Endodermal cell (in vitro differentiated cells): ENCODE results near the gene SOCS7. TPM values are rescaled to one million over a fixed set of nuclear protein-coding genes. Genes with fewer than 3 reads are reported as not detected.

Experiments
- DNase-seq: peaks from one replicate; pipeline ENCODE4 v3.0.0-alpha.2; 2017
- H3K27ac ChIP-seq: 2 replicates; pipeline ENCODE4 v1.5.1; 2013; ENCODE audit warnings: mild to moderate bottlenecking, low read depth, low read length, moderate library complexity
- H3K27me3 ChIP-seq: 2 replicates; pipeline ENCODE4 v1.6.1; 2013; ENCODE audit warnings: mild to moderate bottlenecking, low read length, moderate library complexity; ENCODE audit not compliant: insufficient read depth, control insufficient read depth, poor library complexity, severe bottlenecking
- H3K36me3 ChIP-seq: 2 replicates; pipeline ENCODE4 v1.7.0; 2013; ENCODE audit warnings: mild to moderate bottlenecking, low read length, moderate library complexity; ENCODE audit not compliant: control insufficient read depth, insufficient read depth
- H3K4me1 ChIP-seq: one replicate; pipeline ENCODE4 v1.7.0; 2013; ENCODE audit warnings: low read length; ENCODE audit not compliant: control insufficient read depth, insufficient read depth
- H3K4me3 ChIP-seq: 2 replicates; pipeline ENCODE4 v1.5.1; 2013; ENCODE audit warnings: mild to moderate bottlenecking, low read length, moderate library complexity
- H3K9ac ChIP-seq: 2 replicates; pipeline ENCODE4 v1.6.1; 2013; ENCODE audit warnings: mild to moderate bottlenecking, low read length, moderate library complexity; ENCODE audit not compliant: poor library complexity, severe bottlenecking; ENCODE audit errors: extremely low read depth
- H3K9me3 ChIP-seq: 2 replicates; pipeline ENCODE4 v1.6.1; 2013; ENCODE audit warnings: mild to moderate bottlenecking, low read length, moderate library complexity; ENCODE audit not compliant: control insufficient read depth
- H3K27ac Mint-ChIP-seq: 2 replicates; pipeline ENCODE4 v1.8.0; 2020; ENCODE audit warnings: mixed read lengths
- H3K27me3 Mint-ChIP-seq: 2 replicates; pipeline ENCODE4 v1.8.0; 2021; ENCODE audit warnings: mild to moderate bottlenecking, mixed read lengths; ENCODE audit not compliant: insufficient read depth
- H3K36me3 Mint-ChIP-seq: 2 replicates; pipeline ENCODE4 v1.8.0; 2020; ENCODE audit warnings: low read depth, mixed read lengths
- H3K4me1 Mint-ChIP-seq: 2 replicates; pipeline ENCODE4 v1.8.0; 2020; ENCODE audit warnings: mixed read lengths
- H3K4me3 Mint-ChIP-seq: 2 replicates; pipeline ENCODE4 v1.8.0; 2020; ENCODE audit warnings: mild to moderate bottlenecking, moderate library complexity, mixed read lengths
- H3K9me3 Mint-ChIP-seq: 2 replicates; pipeline ENCODE4 v1.8.0; 2020; ENCODE audit warnings: mild to moderate bottlenecking, mixed read lengths
- WGBS, 2 experiments: methylation state at CpG; one replicate each; pipeline versions ENCODE4 v1.1.5 to v1.1.7; 2013; ENCODE audit warnings: missing lambda C conversion rate in 2 of 2, mixed read lengths in 1 of 2; ENCODE audit not compliant: insufficient coverage in 1 of 2, insufficient read length in 1 of 2; 5-methylcytosine and 5-hydroxymethylcytosine counted together
- total RNA-seq, 2 donors: library from RNA; stranded (reverse); fragmentation: NEBNext Ultra II Directional in 1 of 2; extraction: Animal tissue kit (Norgen Biotek cat#: 25700) in 1 of 2; gene quantifications; 2 replicates in 1 of 2; 3 replicates in 1 of 2; pipeline ENCODE4 v1.2.1, GENCODE V29; 2021
- TF ChIP-seq, protein P1 (sequence below): fragments of 200-600 bp; sonication (generic); conservative IDR thresholded peaks from 2 replicates; pipeline ENCODE4 v1.5.0; 2021; ENCODE audit warnings: antibody characterized with exemption, mild to moderate bottlenecking

Gene SOCS7
- total RNA-seq, 2 donors from 2014 or later, result 24.4 to 28.1 TPM

DNA sequence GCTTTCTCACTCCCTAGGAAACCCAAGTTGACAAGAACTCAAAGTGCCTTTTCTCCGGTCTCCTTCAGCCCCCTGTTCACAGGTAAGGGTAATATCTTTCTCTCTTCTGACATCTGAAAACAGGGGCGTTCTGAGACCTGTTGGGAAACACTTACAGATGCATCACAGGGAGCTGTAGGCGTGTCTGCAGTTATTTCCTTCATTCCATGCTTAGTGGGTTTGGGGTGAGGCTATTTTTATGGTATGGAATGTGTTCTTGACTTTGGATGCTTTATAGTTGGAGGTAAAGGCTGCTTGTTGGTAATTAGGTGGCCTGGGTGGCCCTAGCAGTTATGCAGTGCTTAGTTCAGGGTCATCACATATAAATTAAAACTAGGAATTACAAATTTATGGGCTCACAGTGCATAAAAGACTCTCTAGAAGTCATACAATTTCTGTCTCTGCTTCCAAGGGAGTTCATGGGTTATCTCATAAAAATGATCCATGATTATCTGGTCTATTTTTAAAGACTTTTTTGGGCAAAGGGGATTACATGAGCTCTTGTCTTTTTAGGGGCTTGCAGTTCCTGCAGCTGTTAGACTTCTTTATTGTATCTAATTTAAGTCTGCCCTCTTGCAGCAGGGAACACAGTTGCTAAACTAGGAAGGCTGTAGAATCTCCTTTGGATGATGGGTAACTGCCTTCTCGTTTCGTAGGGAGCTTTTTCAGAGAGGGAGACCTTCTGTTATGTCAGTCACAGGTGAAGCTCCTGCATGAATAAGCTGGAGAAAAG is 10.2 kb downstream of the SOCS7 start:
- Histone ChIP-seq H3K9me3 (no peaks in the 10 kb centered on the region), H3K9ac (no peak overlapping the region), H3K27me3 (no peaks in the 10 kb centered on the region), H3K4me3 (no peak overlapping the region), H3K27ac (no peak overlapping the region), H3K36me3 (peaks cover 14% of the 10 kb centered on the region), H3K4me1 (no peaks in the 10 kb centered on the region)
- WGBS, 2 experiments, result 88 to 94% methylated on average over 3 to 5 of the region's 5 CpGs
- TF ChIP-seq, protein P1, sequence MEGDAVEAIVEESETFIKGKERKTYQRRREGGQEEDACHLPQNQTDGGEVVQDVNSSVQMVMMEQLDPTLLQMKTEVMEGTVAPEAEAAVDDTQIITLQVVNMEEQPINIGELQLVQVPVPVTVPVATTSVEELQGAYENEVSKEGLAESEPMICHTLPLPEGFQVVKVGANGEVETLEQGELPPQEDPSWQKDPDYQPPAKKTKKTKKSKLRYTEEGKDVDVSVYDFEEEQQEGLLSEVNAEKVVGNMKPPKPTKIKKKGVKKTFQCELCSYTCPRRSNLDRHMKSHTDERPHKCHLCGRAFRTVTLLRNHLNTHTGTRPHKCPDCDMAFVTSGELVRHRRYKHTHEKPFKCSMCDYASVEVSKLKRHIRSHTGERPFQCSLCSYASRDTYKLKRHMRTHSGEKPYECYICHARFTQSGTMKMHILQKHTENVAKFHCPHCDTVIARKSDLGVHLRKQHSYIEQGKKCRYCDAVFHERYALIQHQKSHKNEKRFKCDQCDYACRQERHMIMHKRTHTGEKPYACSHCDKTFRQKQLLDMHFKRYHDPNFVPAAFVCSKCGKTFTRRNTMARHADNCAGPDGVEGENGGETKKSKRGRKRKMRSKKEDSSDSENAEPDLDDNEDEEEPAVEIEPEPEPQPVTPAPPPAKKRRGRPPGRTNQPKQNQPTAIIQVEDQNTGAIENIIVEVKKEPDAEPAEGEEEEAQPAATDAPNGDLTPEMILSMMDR, result no peak
- H3K36me3 Mint-ChIP-seq, result peaks cover 21% of the 10 kb centered on the region
- peak overlapping the region; percentile 41 for H3K27ac Mint-ChIP-seq
- peaks cover 21% of the 10 kb centered on the region for H3K4me1 Mint-ChIP-seq
- no peak overlapping the region for H3K4me3 Mint-ChIP-seq
- DNase-seq, result no peak
- H3K27me3 Mint-ChIP-seq, result no peaks in the 10 kb centered on the region
- no peaks in the 10 kb centered on the region for H3K9me3 Mint-ChIP-seq

DNA sequence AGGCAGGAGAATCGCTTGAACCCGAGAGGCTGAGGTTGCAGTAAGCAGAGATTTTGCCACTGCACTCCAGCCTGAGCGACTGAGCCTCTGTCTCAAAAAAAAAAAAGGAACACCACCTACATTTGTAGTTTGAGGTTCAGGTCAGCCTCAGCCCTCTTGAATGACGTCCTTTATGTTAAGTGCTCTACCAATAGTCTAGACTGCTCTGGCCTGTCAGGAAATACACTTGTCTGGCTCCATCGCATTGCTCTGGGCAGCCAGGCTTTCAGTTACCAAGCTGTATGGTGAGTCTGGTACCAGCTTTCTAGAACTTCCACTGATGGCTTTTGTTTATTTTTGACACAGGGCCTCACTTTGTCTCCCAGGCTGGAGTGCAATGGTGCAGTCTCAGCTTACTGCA is 11.4 kb downstream of the SOCS7 start:
- no peak overlapping the region for H3K4me3 Mint-ChIP-seq
- no peak overlapping the region for H3K4me3 ChIP-seq
- no peak for DNase-seq
- TF ChIP-seq, protein P1, result no peak
- H3K4me1 Mint-ChIP-seq, result peaks cover 16% of the 10 kb centered on the region
- H3K27me3 Mint-ChIP-seq, result no peaks in the 10 kb centered on the region
- H3K27ac Mint-ChIP-seq, result no peak overlapping the region
- WGBS, 2 experiments, result 97 to 99% methylated on average over 5 of the region's 5 CpGs
- H3K9me3 Mint-ChIP-seq, result no peaks in the 10 kb centered on the region
- no peaks in the 10 kb centered on the region for H3K27me3 ChIP-seq
- H3K36me3 Mint-ChIP-seq, result peaks cover 26% of the 10 kb centered on the region
- peaks cover 19% of the 10 kb centered on the region for H3K36me3 ChIP-seq
- H3K27ac ChIP-seq, result no peak overlapping the region
- no peaks in the 10 kb centered on the region for H3K4me1 ChIP-seq
- H3K9me3 ChIP-seq, result no peaks in the 10 kb centered on the region
- H3K9ac ChIP-seq, result no peak overlapping the region

DNA sequence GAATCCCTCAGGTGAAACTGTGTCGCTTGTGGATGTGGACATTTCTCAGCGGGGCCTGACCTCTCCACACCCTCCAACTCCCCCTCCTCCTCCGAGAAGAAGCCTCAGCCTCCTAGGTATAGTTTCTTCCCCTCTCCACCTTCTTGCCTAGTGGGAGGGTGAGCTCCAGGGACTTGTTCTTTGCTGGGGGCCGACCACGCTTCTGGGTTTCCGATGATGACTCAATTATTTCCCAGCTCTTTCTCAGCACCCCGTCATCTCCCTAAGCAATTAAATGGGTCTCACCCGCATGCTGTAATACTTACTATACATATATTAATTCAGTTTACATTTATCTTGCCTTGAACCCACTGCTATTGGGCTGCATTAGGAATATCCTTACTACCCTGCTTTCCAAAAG is 13.1 kb downstream of the SOCS7 start:
- no peak for DNase-seq
- H3K4me1 Mint-ChIP-seq, result peaks cover 6% of the 10 kb centered on the region
- H3K9me3 Mint-ChIP-seq, result no peaks in the 10 kb centered on the region
- Histone ChIP-seq H3K4me3 (no peak overlapping the region), H3K9me3 (no peaks in the 10 kb centered on the region), H3K9ac (no peak overlapping the region), H3K4me1 (no peaks in the 10 kb centered on the region), H3K36me3 (peaks cover 27% of the 10 kb centered on the region), H3K27me3 (no peaks in the 10 kb centered on the region), H3K27ac (no peak overlapping the region)
- TF ChIP-seq, protein P1, result no peak
- 89 to 96% methylated on average over 6 to 8 of the region's 8 CpGs for WGBS, 2 experiments
- no peaks in the 10 kb centered on the region for H3K27me3 Mint-ChIP-seq
- no peak overlapping the region for H3K4me3 Mint-ChIP-seq
- peaks cover 39% of the 10 kb centered on the region for H3K36me3 Mint-ChIP-seq
- H3K27ac Mint-ChIP-seq, result no peak overlapping the region
